Measurements from ENCODE around the gene RANBP17. TPM values are rescaled to one million over a fixed set of nuclear protein-coding genes. Genes with fewer than 3 reads are reported as not detected.

The RANBP17 gene
- polyA plus RNA-seq, 1 donor from 2014 or later: 25.5 TPM

- Histone ChIP-seq H3K36me3 (ENCODE audit: insufficient read depth, low read length) (no peaks in the 10 kb centered on the region), H3K27me3 (ENCODE audit: insufficient read depth, low read depth, low read length) (no peaks in the 10 kb centered on the region), H3K4me2 (ENCODE audit: low read length) (no peak overlapping the region), H3K9me2 (ENCODE audit: insufficient read depth, low read length) (no peaks in the 10 kb centered on the region), H2AFZ (ENCODE audit: low read depth, low read length) (no peak overlapping the region), H3K9me3 (ENCODE audit: low read length) (peaks cover 10% of the 10 kb centered on the region), H3K4me3 (ENCODE audit: low read length) (no peak overlapping the region), H3F3A (ENCODE audit: insufficient read depth, low read length, poor library complexity, severe bottlenecking) (no peaks in the 10 kb centered on the region), H4K20me1 (ENCODE audit: insufficient read depth) (no peaks in the 10 kb centered on the region), H3K27ac (ENCODE audit: low read length) (no peak overlapping the region), H3K9ac (ENCODE audit: low read length) (no peak overlapping the region), H3K79me2 (replicated peaks; ENCODE audit: insufficient read depth, low read length) (no peaks in the 10 kb centered on the region)
- no peak for TF ChIP-seq SMC3 (conservative IDR thresholded peaks at IDR 0.05; ENCODE audit: poor library complexity)
- TF ChIP-seq TAF1 (IDR thresholded peaks at IDR 0.05; ENCODE audit: low read depth): no peak
- no peak for TF ChIP-seq REST (IDR thresholded peaks at IDR 0.05; ENCODE audit: borderline replicate concordance)
- no peak for TF ChIP-seq RAD21 (conservative IDR thresholded peaks at IDR 0.05)
- no peak for TF ChIP-seq CTCF (IDR thresholded peaks at IDR 0.05; ENCODE audit: poor library complexity, severe bottlenecking)
- TF ChIP-seq MXI1 (conservative IDR thresholded peaks at IDR 0.05; ENCODE audit: poor library complexity, severe bottlenecking): no peak
- TF ChIP-seq EZH2 (IDR thresholded peaks at IDR 0.05; ENCODE audit: borderline replicate concordance, insufficient read depth, low read length, poor library complexity, severe bottlenecking): no peak
- TF ChIP-seq POLR2AphosphoS5 (IDR thresholded peaks at IDR 0.05): no peak
Observed at GRCh38 chr5:171120986-171121622, 259.3 kb downstream of the RANBP17 start.

GRCh38 chr5:171121638-171122037, 259.8 kb downstream of the RANBP17 start:
- Histone ChIP-seq H3F3A (ENCODE audit: insufficient read depth, low read length, poor library complexity, severe bottlenecking) (no peaks in the 10 kb centered on the region), H3K9me3 (ENCODE audit: low read length) (peaks cover 10% of the 10 kb centered on the region), H3K4me3 (ENCODE audit: low read length) (no peak overlapping the region), H3K9me2 (ENCODE audit: insufficient read depth, low read length) (no peaks in the 10 kb centered on the region), H2AFZ (ENCODE audit: low read depth, low read length) (no peak overlapping the region), H3K36me3 (ENCODE audit: insufficient read depth, low read length) (no peaks in the 10 kb centered on the region), H4K20me1 (ENCODE audit: insufficient read depth) (no peaks in the 10 kb centered on the region), H3K4me2 (ENCODE audit: low read length) (no peak overlapping the region), H3K79me2 (replicated peaks; ENCODE audit: insufficient read depth, low read length) (no peaks in the 10 kb centered on the region), H3K27ac (ENCODE audit: low read length) (no peak overlapping the region), H3K9ac (ENCODE audit: low read length) (no peak overlapping the region), H3K27me3 (ENCODE audit: insufficient read depth, low read depth, low read length) (no peaks in the 10 kb centered on the region)
- TF ChIP-seq EZH2 (IDR thresholded peaks at IDR 0.05; ENCODE audit: borderline replicate concordance, insufficient read depth, low read length, poor library complexity, severe bottlenecking) (no peak), POLR2AphosphoS5 (IDR thresholded peaks at IDR 0.05) (no peak), REST (IDR thresholded peaks at IDR 0.05; ENCODE audit: borderline replicate concordance) (no peak), TAF1 (IDR thresholded peaks at IDR 0.05; ENCODE audit: low read depth) (no peak), CTCF (IDR thresholded peaks at IDR 0.05; ENCODE audit: poor library complexity, severe bottlenecking) (no peak), EP300 (conservative IDR thresholded peaks at IDR 0.05; ENCODE audit: poor library complexity, severe bottlenecking) (no peak), SMC3 (conservative IDR thresholded peaks at IDR 0.05; ENCODE audit: poor library complexity) (no peak), RAD21 (conservative IDR thresholded peaks at IDR 0.05) (no peak), MXI1 (conservative IDR thresholded peaks at IDR 0.05; ENCODE audit: poor library complexity, severe bottlenecking) (no peak)
